ENCODE data around the gene GALNT9. TPM values are rescaled to one million over a fixed set of nuclear protein-coding genes. Genes with fewer than 3 reads are reported as not detected.
A peak's percentile ranks its signal among the peaks of the same experiment; 100 is the strongest.
"Not testable (repeated sequence)": the region's sequence is repeated elsewhere in the genome, so short reads cannot be mapped to it uniquely, and the experiment has no call there.

The GALNT9 gene
- polyA plus RNA-seq, 3 donors: 7.3 to 12.7 (median 9.6) TPM

GRCh38 chr12:132360906-132361777 is 31.8 kb upstream of the GALNT9 start:
- DNase-seq (ENCODE audit: extremely low read depth in 1 of 11, low read depth in 9 of 11, low spot score in 4 of 11): no peak

- DNase-seq (ENCODE audit: extremely low read depth in 1 of 11, low read depth in 9 of 11, low spot score in 4 of 11): no peak
These were observed 31.0 kb upstream of the GALNT9 start for GRCh38 chr12:132360410-132360809.

- no peak for DNase-seq (ENCODE audit: extremely low read depth in 1 of 11, low read depth in 9 of 11, low spot score in 4 of 11)
These were observed 30.6 kb upstream of the GALNT9 start for GRCh38 chr12:132359971-132360370.

- no peak for DNase-seq (ENCODE audit: extremely low read depth in 1 of 11, low read depth in 9 of 11, low spot score in 4 of 11)
These were observed 30.2 kb upstream of the GALNT9 start for GRCh38 chr12:132359551-132359950.

GRCh38 chr12:132358241-132359225 is 29.1 kb upstream of the GALNT9 start:
- not testable (repeated sequence) for DNase-seq (ENCODE audit: extremely low read depth in 1 of 11, low read depth in 9 of 11, low spot score in 4 of 11)

- no peak for DNase-seq (ENCODE audit: extremely low read depth in 1 of 11, low read depth in 9 of 11, low spot score in 4 of 11)
These were observed 28.3 kb upstream of the GALNT9 start for GRCh38 chr12:132357623-132358186.

GRCh38 chr12:132356691-132357622 is 27.6 kb upstream of the GALNT9 start:
- DNase-seq (ENCODE audit: extremely low read depth in 1 of 11, low read depth in 9 of 11, low spot score in 4 of 11): peak in 6 of 11 donors; percentile 52 to 70 (median 62)

- no peak for DNase-seq (ENCODE audit: extremely low read depth in 1 of 11, low read depth in 9 of 11, low spot score in 4 of 11)
These were observed 26.6 kb upstream of the GALNT9 start for GRCh38 chr12:132355742-132356681.

GRCh38 chr12:132354982-132355680 is 25.7 kb upstream of the GALNT9 start:
- DNase-seq (ENCODE audit: extremely low read depth in 1 of 11, low read depth in 9 of 11, low spot score in 4 of 11): no peak

GRCh38 chr12:132354211-132354981 is 25.0 kb upstream of the GALNT9 start:
- no peak for DNase-seq (ENCODE audit: extremely low read depth in 1 of 11, low read depth in 9 of 11, low spot score in 4 of 11)

GRCh38 chr12:132353811-132354210 is 24.4 kb upstream of the GALNT9 start:
- DNase-seq (ENCODE audit: extremely low read depth in 1 of 11, low read depth in 9 of 11, low spot score in 4 of 11): no peak

GRCh38 chr12:132352896-132353800 is 23.8 kb upstream of the GALNT9 start:
- no peak for DNase-seq (ENCODE audit: extremely low read depth in 1 of 11, low read depth in 9 of 11, low spot score in 4 of 11)

- no peak for DNase-seq (ENCODE audit: extremely low read depth in 1 of 11, low read depth in 9 of 11, low spot score in 4 of 11)
These were observed 22.5 kb upstream of the GALNT9 start for GRCh38 chr12:132351751-132352495.

GRCh38 chr12:132349501-132350131 is 20.2 kb upstream of the GALNT9 start:
- DNase-seq (ENCODE audit: extremely low read depth in 1 of 11, low read depth in 9 of 11, low spot score in 4 of 11): no peak
